ENCODE results near the gene NDNF. TPM values are rescaled to one million over a fixed set of nuclear protein-coding genes. Genes with fewer than 3 reads are reported as not detected.

Gene NDNF
- total and polyA plus RNA-seq, 2 donors (not counting 1 experiment from before 2014, with no cell fraction given) = not detected

DNA sequence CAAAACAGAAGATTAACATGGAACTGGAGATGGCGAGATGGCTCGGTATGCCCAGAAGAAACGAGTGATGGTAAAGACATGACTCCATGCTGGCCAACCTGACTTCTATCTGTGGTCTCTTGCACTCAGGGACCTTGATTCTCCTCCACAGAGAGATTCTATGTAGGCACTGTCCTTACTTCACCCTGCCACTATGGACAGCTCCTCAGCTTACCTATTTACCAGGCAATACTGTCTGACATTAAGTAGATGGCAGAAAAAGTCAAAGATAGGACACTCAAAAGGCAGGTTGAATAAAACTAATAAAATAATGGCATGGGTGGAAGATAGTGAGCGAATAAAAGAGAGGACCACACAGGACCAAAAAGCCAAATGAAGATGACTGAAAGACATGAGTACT, 35.2 kb upstream of the NDNF start:
- TF ChIP-seq EZH2 (IDR thresholded peaks at IDR 0.05; ENCODE audit: borderline replicate concordance, insufficient read depth, low read depth, low read length, poor library complexity, severe bottlenecking) = no peak
- TF ChIP-seq, protein P1, sequence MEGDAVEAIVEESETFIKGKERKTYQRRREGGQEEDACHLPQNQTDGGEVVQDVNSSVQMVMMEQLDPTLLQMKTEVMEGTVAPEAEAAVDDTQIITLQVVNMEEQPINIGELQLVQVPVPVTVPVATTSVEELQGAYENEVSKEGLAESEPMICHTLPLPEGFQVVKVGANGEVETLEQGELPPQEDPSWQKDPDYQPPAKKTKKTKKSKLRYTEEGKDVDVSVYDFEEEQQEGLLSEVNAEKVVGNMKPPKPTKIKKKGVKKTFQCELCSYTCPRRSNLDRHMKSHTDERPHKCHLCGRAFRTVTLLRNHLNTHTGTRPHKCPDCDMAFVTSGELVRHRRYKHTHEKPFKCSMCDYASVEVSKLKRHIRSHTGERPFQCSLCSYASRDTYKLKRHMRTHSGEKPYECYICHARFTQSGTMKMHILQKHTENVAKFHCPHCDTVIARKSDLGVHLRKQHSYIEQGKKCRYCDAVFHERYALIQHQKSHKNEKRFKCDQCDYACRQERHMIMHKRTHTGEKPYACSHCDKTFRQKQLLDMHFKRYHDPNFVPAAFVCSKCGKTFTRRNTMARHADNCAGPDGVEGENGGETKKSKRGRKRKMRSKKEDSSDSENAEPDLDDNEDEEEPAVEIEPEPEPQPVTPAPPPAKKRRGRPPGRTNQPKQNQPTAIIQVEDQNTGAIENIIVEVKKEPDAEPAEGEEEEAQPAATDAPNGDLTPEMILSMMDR (IDR thresholded peaks at IDR 0.05) = no peak
- Mint-ChIP-seq H3K27me3 (peaks cover 21% of the 10 kb centered on the region), H3K4me3 (no peak overlapping the region), H3K27ac (no peak overlapping the region), H3K4me1 (no peaks in the 10 kb centered on the region), H3K9me3 (ENCODE audit: insufficient read depth) (no peaks in the 10 kb centered on the region)
- no peaks in the 10 kb centered on the region for H3K4me1 ChIP-seq (ENCODE audit: control insufficient read depth in 2 of 2, insufficient read depth in 2 of 2, low read length in 2 of 2)
- intact Hi-C loops (cut with micrococcal nuclease) = no loop called here
- POLR2A ChIA-PET = no interaction called here
- H4K20me1 ChIP-seq (ENCODE audit: control insufficient read depth, insufficient read depth, low read length, poor library complexity, severe bottlenecking) = no peaks in the 10 kb centered on the region
- H3K4me3 ChIP-seq (ENCODE audit: control extremely low read depth in 1 of 5, extremely low read depth in 1 of 5, insufficient read depth in 1 of 5, low read depth in 2 of 5, low read length in 4 of 5) = no peak overlapping the region
- no peaks in the 10 kb centered on the region for H3K36me3 ChIP-seq (replicated peaks in 1 of 2; ENCODE audit: control extremely low read depth in 1 of 2, control insufficient read depth in 1 of 2, extremely low read depth in 1 of 2, insufficient read depth in 2 of 2, low read length in 1 of 2)
- H3K9me3 ChIP-seq (ENCODE audit: control extremely low read depth in 1 of 3, control insufficient read depth in 2 of 3, insufficient read depth in 1 of 3, low read length in 2 of 3) = no peaks in the 10 kb centered on the region
- 95% methylated on average over 4 of the region's 4 CpGs for WGBS (ENCODE audit: insufficient coverage)
- CTCF ChIA-PET = no interaction called here
- no peaks in the 10 kb centered on the region for H3K79me2 ChIP-seq (ENCODE audit: control insufficient read depth, insufficient read depth, low read length)
- H3K9ac ChIP-seq (ENCODE audit: low read length) = no peak overlapping the region
- H3K4me2 ChIP-seq (replicated peaks; ENCODE audit: low read depth, low read length, poor library complexity, severe bottlenecking) = no peak overlapping the region
- no peak for DNase-seq
- no peak for ATAC-seq (ENCODE audit: low read depth)
- H3K27ac ChIP-seq (ENCODE audit: low read length in 2 of 2) = no peak overlapping the region
- H3K27me3 ChIP-seq (replicated peaks in 1 of 4; ENCODE audit: control extremely low read depth in 1 of 4, control insufficient read depth in 3 of 4, insufficient read depth in 4 of 4, low read length in 3 of 4) = peaks cover 0 to 6% (median 1%) of the 10 kb centered on the region in 4 experiments
- H2AFZ ChIP-seq (ENCODE audit: insufficient read depth, low read depth, low read length, poor library complexity, severe bottlenecking) = no peak overlapping the region

DNA sequence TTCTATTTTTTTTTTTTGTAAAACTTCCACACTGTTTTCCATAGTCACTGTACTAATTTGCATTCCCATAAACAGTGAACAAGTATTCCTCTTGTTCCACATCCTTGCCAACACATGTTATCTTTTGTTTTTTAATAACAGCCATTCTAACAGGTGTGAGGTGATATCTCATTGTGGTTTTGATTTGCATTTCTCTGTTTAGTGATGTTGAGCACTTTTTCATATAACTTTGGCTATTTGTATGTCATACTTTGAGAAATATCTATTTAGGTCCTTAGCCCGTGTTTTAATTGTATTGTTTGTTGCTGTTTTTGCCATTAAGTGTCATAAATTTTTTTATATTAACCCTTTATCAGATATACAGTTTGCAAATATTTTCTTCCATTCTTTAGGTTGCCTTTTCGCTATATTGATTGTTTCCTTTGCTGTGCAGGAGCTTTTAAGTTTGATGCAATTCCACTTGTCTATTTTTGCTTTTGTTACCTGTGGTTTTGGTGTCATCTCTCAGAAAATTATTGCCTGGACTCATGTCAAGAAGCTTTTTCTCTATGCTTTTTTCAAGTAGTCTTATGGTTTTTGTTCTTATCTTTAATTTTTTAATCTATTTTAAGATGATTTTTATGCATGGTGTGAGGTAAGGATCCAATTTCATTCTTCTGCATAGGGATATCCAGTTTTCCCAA, 27.9 kb upstream of the NDNF start:
- peaks cover 5% of the 10 kb centered on the region for H3K27me3 Mint-ChIP-seq
- TF ChIP-seq EZH2 (IDR thresholded peaks at IDR 0.05; ENCODE audit: borderline replicate concordance, insufficient read depth, low read depth, low read length, poor library complexity, severe bottlenecking) = no peak
- TF ChIP-seq, protein P1 (IDR thresholded peaks at IDR 0.05) = no peak
- H3K4me1 ChIP-seq (ENCODE audit: control insufficient read depth in 2 of 2, insufficient read depth in 2 of 2, low read length in 2 of 2) = no peaks in the 10 kb centered on the region
- no peak overlapping the region for H3K27ac Mint-ChIP-seq
- H3K9ac ChIP-seq (ENCODE audit: low read length) = no peak overlapping the region
- H3K4me3 Mint-ChIP-seq = no peak overlapping the region
- DNase-seq (no peak), ATAC-seq (ENCODE audit: low read depth) (no peak)
- ChIA-PET CTCF (no interaction called here), POLR2A (no interaction called here)
- WGBS (ENCODE audit: insufficient coverage) = no CpG with 5 or more reads among the region's 2 CpGs
- intact Hi-C loops (cut with micrococcal nuclease) = loop anchor here (5.0 kb wide), 1 partner anchor 943 kb away; no protein-coding TSS in a partner anchor
- H3K27ac ChIP-seq (ENCODE audit: low read length in 2 of 2) = no peak overlapping the region
- H3K9me3 ChIP-seq (ENCODE audit: control extremely low read depth in 1 of 3, control insufficient read depth in 2 of 3, insufficient read depth in 1 of 3, low read length in 2 of 3) = no peaks in the 10 kb centered on the region
- H3K79me2 ChIP-seq (ENCODE audit: control insufficient read depth, insufficient read depth, low read length) = no peaks in the 10 kb centered on the region
- H3K9me3 Mint-ChIP-seq (ENCODE audit: insufficient read depth) = no peaks in the 10 kb centered on the region
- no peaks in the 10 kb centered on the region for H3K36me3 ChIP-seq (replicated peaks in 1 of 2; ENCODE audit: control extremely low read depth in 1 of 2, control insufficient read depth in 1 of 2, extremely low read depth in 1 of 2, insufficient read depth in 2 of 2, low read length in 1 of 2)
- no peaks in the 10 kb centered on the region for H4K20me1 ChIP-seq (ENCODE audit: control insufficient read depth, insufficient read depth, low read length, poor library complexity, severe bottlenecking)
- no peaks in the 10 kb centered on the region for H3K27me3 ChIP-seq (replicated peaks in 1 of 4; ENCODE audit: control extremely low read depth in 1 of 4, control insufficient read depth in 3 of 4, insufficient read depth in 4 of 4, low read length in 3 of 4)
- H3K4me3 ChIP-seq (ENCODE audit: control extremely low read depth in 1 of 5, extremely low read depth in 1 of 5, insufficient read depth in 1 of 5, low read depth in 2 of 5, low read length in 4 of 5) = no peak overlapping the region
- H2AFZ ChIP-seq (ENCODE audit: insufficient read depth, low read depth, low read length, poor library complexity, severe bottlenecking) = no peak overlapping the region
- no peak overlapping the region for H3K4me2 ChIP-seq (replicated peaks; ENCODE audit: low read depth, low read length, poor library complexity, severe bottlenecking)
- no peaks in the 10 kb centered on the region for H3K4me1 Mint-ChIP-seq
